NT2/D1 (cell line): ENCODE data around the gene COG2.

Experiments
- SUZ12 ChIP-seq: IDR thresholded peaks from 2 replicates; pipeline ENCODE4 v1.6.1; 2011; ENCODE audit not compliant: insufficient read length, insufficient read depth; ENCODE audit errors: extremely low read depth
- YY1 ChIP-seq: IDR thresholded peaks from 2 replicates; pipeline ENCODE4 v1.6.1; 2011; ENCODE audit not compliant: insufficient read length, insufficient read depth
- ZNF274 ChIP-seq: IDR thresholded peaks from 2 replicates; pipeline ENCODE4 v1.6.1; 2011; ENCODE audit warnings: mild to moderate bottlenecking, low read depth, low read length

DNA sequence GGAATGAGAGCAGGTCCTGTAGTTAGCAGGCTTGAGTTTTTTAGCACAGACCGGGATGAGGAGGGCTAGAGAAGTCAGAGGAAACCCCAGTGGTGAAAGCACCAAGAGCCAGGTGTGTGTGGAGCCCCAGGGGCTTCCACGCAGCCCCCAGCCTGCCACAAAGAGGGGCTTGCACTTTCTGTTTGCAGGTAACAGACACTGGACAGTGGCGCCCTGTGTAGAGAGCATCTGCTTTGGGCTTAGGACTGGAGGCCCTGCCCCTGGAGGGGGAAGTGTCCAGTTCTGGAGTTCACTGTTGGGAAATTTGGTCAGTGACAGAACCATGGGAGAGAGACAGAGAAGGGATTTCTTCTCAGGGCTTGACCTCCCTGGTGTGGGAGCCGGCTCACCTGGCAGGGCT is 52.2 kb downstream of the COG2 start:
- TF ChIP-seq YY1: no peak
- TF ChIP-seq SUZ12: no peak
- no peak for TF ChIP-seq ZNF274
